HG02623 (cell line): Measurements from ENCODE around the gene SUMO1.
"Not testable (repeated sequence)": the region's sequence is repeated elsewhere in the genome, so short reads cannot be mapped to it uniquely, and the experiment has no call there.

Experiments used
- ATAC-seq: cut with Tn5 transposase; IDR thresholded peaks from one replicate; pipeline ENCODE4 v1.9.1; 2021; ENCODE audit warnings: moderate library complexity; ENCODE audit not compliant: unreplicated experiment

Gene SUMO1

GRCh38 chr2:202238234-202239197, at the start of gene SUMO1:
Gene SUMO1, minus strand, starts transcription at chr2:202238597. Its CDS starts 146 bp downstream, at chr2:202238451.
- peak; percentile 94 for ATAC-seq

GRCh38 chr2:202286595-202286994, 48.2 kb upstream of the SUMO1 start:
- ATAC-seq = no peak

- no peak for ATAC-seq
Observed at GRCh38 chr2:202278944-202279343, 40.5 kb upstream of the SUMO1 start.

GRCh38 chr2:202278036-202278760, 39.8 kb upstream of the SUMO1 start:
- ATAC-seq = no peak

GRCh38 chr2:202276078-202276720, 37.8 kb upstream of the SUMO1 start:
- ATAC-seq = not testable (repeated sequence)

DNA sequence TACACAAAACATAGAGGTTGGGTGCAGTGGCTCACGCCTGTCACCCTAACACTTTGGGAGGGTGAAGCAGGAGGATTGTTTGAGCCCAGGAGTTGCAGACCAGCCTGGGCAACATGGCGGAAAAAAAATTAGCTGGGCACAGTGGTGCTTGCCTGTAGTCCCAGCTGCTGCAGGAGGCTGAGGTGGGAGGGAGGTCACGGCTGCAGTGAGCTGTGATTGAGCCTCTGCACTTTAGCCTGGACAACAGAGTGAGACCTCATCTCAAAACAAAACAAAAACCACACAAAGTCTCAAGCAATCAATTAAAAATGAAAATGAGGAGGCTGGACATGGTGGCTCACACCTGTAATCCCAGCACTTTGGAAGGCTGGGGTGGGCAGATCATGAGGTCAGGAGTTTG, 32.1 kb upstream of the SUMO1 start:
- no peak for ATAC-seq

- ATAC-seq = no peak
Observed at GRCh38 chr2:202269585-202269984, 31.2 kb upstream of the SUMO1 start.

DNA sequence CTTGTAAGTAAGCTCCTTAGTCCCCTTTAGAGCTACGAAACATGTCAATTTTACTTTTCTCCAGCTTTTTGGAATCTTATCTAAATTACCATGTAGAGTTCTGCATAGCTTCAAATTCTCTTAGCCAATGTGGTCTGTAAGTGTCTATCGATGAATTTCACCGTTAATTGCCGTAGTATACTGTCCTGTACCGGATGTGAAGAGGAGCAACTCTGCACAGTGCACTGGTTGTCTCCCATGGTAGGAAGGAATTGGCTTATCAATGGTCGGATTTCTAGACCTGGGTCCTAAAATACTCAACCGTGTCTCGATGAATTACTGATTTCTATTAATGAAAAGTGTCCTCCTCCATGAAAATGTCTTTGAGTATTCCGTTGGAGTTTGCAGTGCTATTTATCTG, 29.1 kb upstream of the SUMO1 start:
- ATAC-seq = no peak

DNA sequence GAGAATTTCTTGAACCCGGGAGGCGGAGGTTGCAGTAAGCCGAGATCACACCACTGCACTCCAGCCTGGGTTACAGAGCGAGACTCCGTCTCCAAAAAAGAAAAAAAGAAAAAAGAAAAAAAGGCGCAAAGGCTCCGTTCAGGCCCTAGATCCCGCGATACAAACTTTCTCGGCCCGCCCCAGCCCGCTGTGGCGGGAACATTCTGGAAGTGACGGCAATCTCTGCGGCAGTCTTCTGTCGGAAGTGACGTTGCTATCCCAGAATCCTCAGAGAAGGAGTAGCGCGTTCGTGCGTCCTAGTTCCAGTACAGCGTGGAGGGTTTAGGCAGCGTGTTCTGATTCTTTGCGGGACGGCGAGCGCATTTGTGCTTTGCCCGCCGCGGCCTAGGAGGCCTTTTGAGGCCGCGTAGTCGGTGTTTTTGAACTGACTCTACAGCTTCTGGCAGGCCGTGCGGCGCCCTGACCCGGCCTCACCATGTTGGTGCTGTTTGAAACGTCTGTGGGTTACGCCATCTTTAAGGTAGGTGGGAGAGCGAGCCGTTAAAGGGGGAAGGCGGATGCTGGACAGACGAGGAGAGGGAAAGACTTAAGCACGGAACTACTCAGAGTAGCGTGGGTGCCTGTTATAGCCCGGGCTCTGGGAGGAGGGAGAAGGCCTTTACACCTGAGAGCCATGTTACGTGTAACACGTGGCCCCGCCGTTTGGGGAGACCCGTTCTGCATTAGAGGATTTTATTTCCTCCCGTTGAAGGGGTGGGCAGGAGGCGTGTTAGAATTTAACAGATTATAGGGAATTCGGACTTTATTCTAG, 27.3 kb upstream of the SUMO1 start, which contains the start of gene NOP58:
Gene NOP58 (plus strand): TSS at position 297 of the 811 bp plus-strand sequence. CDS start 179 bp downstream, at position 476.
- peak; percentile 89 for ATAC-seq

- ATAC-seq = no peak
Observed at GRCh38 chr2:202261531-202261930, 23.1 kb upstream of the SUMO1 start.

GRCh38 chr2:202251494-202251893, 13.1 kb upstream of the SUMO1 start:
- no peak for ATAC-seq

- ATAC-seq = no peak
Observed at GRCh38 chr2:202249521-202250253, 11.3 kb upstream of the SUMO1 start.

GRCh38 chr2:202247710-202248109, 9.3 kb upstream of the SUMO1 start:
- ATAC-seq = not testable (repeated sequence)

DNA sequence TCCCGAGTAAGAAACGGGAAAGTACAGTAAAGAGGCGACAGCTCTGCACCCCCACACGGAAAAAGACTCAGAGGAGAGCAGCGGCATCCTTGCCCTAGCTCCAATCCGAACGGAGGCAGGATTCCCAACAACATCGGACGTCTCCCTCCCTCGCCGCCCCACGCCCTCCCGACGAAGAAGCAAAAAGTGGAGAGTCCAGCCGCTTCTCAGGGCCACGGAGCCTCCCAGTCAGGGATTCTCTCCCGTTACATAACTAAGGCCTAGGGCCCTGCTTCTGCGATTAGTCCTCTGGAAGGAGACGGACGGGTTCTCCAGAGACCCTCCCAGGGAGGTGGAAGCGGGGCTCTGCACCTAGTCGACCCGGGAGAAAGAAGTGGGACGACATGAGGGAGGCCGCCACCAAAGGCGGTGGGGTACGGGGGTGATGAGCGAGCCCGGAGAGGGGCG, 587 bp downstream of the SUMO1 start:
- peak; percentile 25 for ATAC-seq

DNA sequence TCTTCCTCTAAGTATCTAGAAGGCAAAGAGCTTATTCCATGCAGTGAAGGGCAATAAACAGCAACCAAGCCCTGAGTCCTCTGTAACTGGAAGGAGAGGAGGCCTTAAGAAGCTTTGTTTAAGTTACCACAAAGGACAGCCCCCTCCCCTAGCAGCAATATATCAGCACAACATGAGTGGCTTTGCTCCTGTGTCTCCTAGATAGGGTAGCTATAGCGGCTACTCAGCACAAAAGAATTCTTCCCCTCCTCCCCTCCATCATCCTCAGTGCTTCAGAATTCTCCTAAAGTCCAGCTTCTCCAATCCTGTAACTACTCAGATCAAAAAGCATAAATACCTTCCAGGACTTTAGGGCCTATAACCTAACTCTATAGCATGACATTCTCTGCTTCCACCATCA, 16.5 kb downstream of the SUMO1 start:
- no peak for ATAC-seq

DNA sequence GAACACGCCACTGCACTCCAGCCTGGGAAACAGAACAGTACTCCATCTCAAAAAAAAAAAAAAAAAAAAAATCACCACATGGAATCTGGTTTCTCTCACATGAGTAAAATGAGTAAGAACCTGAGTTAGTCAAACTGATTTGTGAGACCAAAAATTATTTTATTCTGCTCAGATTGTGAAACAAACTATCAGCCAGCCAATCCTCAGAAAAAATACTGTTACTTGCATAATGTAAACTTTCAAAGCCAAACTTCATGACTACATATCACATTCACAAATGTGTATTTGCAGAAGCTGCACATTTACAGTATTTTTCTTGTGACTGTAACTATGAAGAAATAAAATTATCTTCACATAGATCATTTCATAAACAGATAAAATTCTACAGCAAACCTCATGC, 23.2 kb downstream of the SUMO1 start:
- no peak for ATAC-seq

GRCh38 chr2:202208526-202208925, 29.9 kb downstream of the SUMO1 start:
- no peak for ATAC-seq

DNA sequence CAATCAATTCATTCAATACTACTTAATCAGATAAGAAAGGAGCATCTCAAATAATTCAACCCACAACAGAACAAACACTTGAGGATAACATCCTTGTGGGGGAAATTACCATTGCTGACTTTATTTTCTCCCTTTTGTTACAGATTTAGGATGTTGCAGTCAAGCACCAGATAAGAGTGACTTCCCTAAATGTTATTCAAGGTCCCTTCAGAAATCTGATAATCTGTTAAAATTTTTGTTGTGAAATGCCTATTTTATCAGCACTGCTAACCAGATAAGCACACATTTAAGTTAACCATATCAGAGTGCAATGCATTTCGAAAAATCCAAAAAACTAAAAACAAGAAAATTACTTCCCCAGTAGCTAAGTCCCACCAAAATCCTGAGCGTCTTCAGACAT, 33.5 kb downstream of the SUMO1 start:
- no peak for ATAC-seq

DNA sequence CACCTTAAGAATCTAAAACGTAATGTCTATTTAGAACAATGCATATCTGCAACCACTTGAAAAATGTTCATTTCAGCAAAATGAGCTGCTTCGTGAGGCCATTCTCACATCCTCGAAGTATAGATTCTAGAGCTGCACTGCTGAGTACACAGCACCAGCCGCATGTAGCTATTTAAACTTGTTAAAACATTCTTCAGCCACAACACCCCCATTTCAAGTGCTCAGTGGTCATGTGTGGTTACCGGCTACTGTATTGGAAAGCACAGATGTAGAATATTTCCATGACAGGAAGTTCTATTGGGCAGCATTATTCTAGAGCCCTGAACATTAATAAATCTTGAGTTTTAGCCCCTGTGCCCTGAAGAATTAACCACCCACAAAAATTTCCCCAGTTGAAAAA, 35.0 kb downstream of the SUMO1 start:
- no peak for ATAC-seq
